Measurements from ENCODE around the gene NFAT5. TPM values are rescaled to one million over a fixed set of nuclear protein-coding genes. Genes with fewer than 3 reads are reported as not detected.
"Not testable (repeated sequence)": the region's sequence is repeated elsewhere in the genome, so short reads cannot be mapped to it uniquely, and the experiment has no call there.

Gene NFAT5
- total RNA-seq, 1 donor from 2014 or later: 30.1 TPM

GRCh38 chr16:69643997-69644396 lies 78.2 kb downstream of the NFAT5 start:
- not testable (repeated sequence) for H3K4me3 Mint-ChIP-seq; H3K27ac Mint-ChIP-seq; H3K9me3 Mint-ChIP-seq; DNase-seq (ENCODE audit: extremely low spot score, unreplicated experiment); H3K4me1 Mint-ChIP-seq (ENCODE audit: unreplicated experiment); H3K36me3 Mint-ChIP-seq; H3K27me3 Mint-ChIP-seq

- Mint-ChIP-seq H3K4me3 (no peak overlapping the region), H3K27me3 (no peaks in the 10 kb centered on the region), H3K9me3 (no peaks in the 10 kb centered on the region), H3K36me3 (peaks cover 6% of the 10 kb centered on the region), H3K27ac (no peak overlapping the region), H3K4me1 (ENCODE audit: unreplicated experiment) (no peaks in the 10 kb centered on the region)
- TF ChIP-seq CTCF (conservative IDR thresholded peaks at IDR 0.05): no peak
- no peak for DNase-seq (ENCODE audit: extremely low spot score, unreplicated experiment)
Observed at GRCh38 chr16:69644790-69645189, 79.0 kb downstream of the NFAT5 start.

GRCh38 chr16:69647020-69647419 lies 81.3 kb downstream of the NFAT5 start:
- Mint-ChIP-seq H3K9me3 (no peaks in the 10 kb centered on the region), H3K27me3 (no peaks in the 10 kb centered on the region), H3K36me3 (peaks cover 6% of the 10 kb centered on the region), H3K4me3 (no peak overlapping the region), H3K4me1 (ENCODE audit: unreplicated experiment) (no peaks in the 10 kb centered on the region), H3K27ac (no peak overlapping the region)
- no peak for TF ChIP-seq CTCF (conservative IDR thresholded peaks at IDR 0.05)
- DNase-seq (ENCODE audit: extremely low spot score, unreplicated experiment): no peak

- Mint-ChIP-seq H3K4me1 (ENCODE audit: unreplicated experiment) (no peaks in the 10 kb centered on the region), H3K9me3 (no peaks in the 10 kb centered on the region), H3K36me3 (peaks cover 17% of the 10 kb centered on the region), H3K27me3 (no peaks in the 10 kb centered on the region), H3K4me3 (no peak overlapping the region), H3K27ac (no peak overlapping the region)
- DNase-seq (ENCODE audit: extremely low spot score, unreplicated experiment): no peak
- no peak for TF ChIP-seq CTCF (conservative IDR thresholded peaks at IDR 0.05)
Observed at GRCh38 chr16:69651217-69651616, 85.5 kb downstream of the NFAT5 start.

GRCh38 chr16:69654280-69654931 lies 88.6 kb downstream of the NFAT5 start:
- DNase-seq (ENCODE audit: extremely low spot score, unreplicated experiment): no peak
- no peak for TF ChIP-seq CTCF (conservative IDR thresholded peaks at IDR 0.05)
- Mint-ChIP-seq H3K27me3 (no peaks in the 10 kb centered on the region), H3K4me1 (ENCODE audit: unreplicated experiment) (no peaks in the 10 kb centered on the region), H3K27ac (no peak overlapping the region), H3K4me3 (no peak overlapping the region), H3K9me3 (no peaks in the 10 kb centered on the region), H3K36me3 (peaks cover 15% of the 10 kb centered on the region)

GRCh38 chr16:69660166-69660565 lies 94.4 kb downstream of the NFAT5 start:
- Mint-ChIP-seq H3K27ac (no peak overlapping the region), H3K4me1 (ENCODE audit: unreplicated experiment) (no peaks in the 10 kb centered on the region), H3K36me3 (peaks cover 16% of the 10 kb centered on the region)

More at GRCh38 chr16:69660166-69660565, 94.4 kb downstream of the NFAT5 start:
- no peaks in the 10 kb centered on the region for H3K9me3 Mint-ChIP-seq
- no peaks in the 10 kb centered on the region for H3K27me3 Mint-ChIP-seq
- no peak for DNase-seq (ENCODE audit: extremely low spot score, unreplicated experiment)
- H3K4me3 Mint-ChIP-seq: no peak overlapping the region
- TF ChIP-seq CTCF (conservative IDR thresholded peaks at IDR 0.05): no peak
